HEK293 (cell line): ENCODE measurements around the gene PRDM15.

ENCODE experiments used
- CTCF ChIA-PET: fragments of 350-600 bp; formaldehyde crosslinking; extraction: SDS; loops from one replicate; lab custom pipeline; 2021; ENCODE audit warnings: antibody characterized with exemption; lab: Yijun Ruan, JAX
- POLR2A ChIA-PET: fragments of 300-600 bp; formaldehyde crosslinking; extraction: SDS; loops from one replicate; lab custom pipeline; 2020; ENCODE audit warnings: antibody characterized with exemption, inconsistent platforms; lab: Yijun Ruan, JAX
- H3K27ac ChIP-seq: fragments of 200-500 bp; sonication (Bioruptor generic); 2 replicates; pipeline ENCODE4 v1.5.1; 2014; ENCODE audit warnings: low read depth, low read length, control low read depth, inconsistent platforms; ENCODE audit errors: extremely low read depth
- H3K36me3 ChIP-seq, 2 experiments: fragments of 200-500 bp in 1 of 2; sonication (Bioruptor generic) in 1 of 2; 1 replicate in 1 of 2; 2 replicates in 1 of 2; pipeline ENCODE4 v1.5.1; 2014 to 2017; ENCODE audit warnings: inconsistent platforms in 2 of 2, low read length in 2 of 2; ENCODE audit not compliant: control insufficient read depth in 2 of 2, insufficient read depth in 1 of 2
- H3K4me1 ChIP-seq: fragments of 200-500 bp; sonication (Bioruptor generic); 2 replicates; pipeline ENCODE4 v1.5.1; 2014; ENCODE audit warnings: mild to moderate bottlenecking, low read length, inconsistent platforms; ENCODE audit not compliant: control insufficient read depth, insufficient read depth
- H3K4me3 ChIP-seq: 2 replicates; pipeline ENCODE4 v1.5.1; 2011; ENCODE audit warnings: low read depth, mild to moderate bottlenecking, control low read depth, low read length, moderate library complexity
- H3K9me3 ChIP-seq: fragments of 200-500 bp; sonication (Bioruptor generic); 2 replicates; pipeline ENCODE4 v1.5.1; 2014; ENCODE audit warnings: low read depth, low read length, inconsistent platforms; ENCODE audit not compliant: control insufficient read depth, insufficient read depth
- ATF2 ChIP-seq: fragments of 450-650 bp; formaldehyde crosslinking; IDR thresholded peaks from 2 replicates; pipeline ENCODE4 v1.5.1; 2016; ENCODE audit warnings: missing biosample characterization, missing genetic modification characterization, low read depth
- BCL11B ChIP-seq: fragments of 450-650 bp; formaldehyde crosslinking; IDR thresholded peaks from 2 replicates; pipeline ENCODE4 v1.5.1; 2016; ENCODE audit warnings: low read depth, missing biosample characterization, missing genetic modification characterization
- EGR2 ChIP-seq: fragments of 450-650 bp; formaldehyde crosslinking; IDR thresholded peaks from 2 replicates; pipeline ENCODE4 v1.5.1; 2016; ENCODE audit warnings: low read depth, missing biosample characterization, missing genetic modification characterization
- GLIS1 ChIP-seq: fragments of 450-650 bp; formaldehyde crosslinking; IDR thresholded peaks from 2 replicates; pipeline ENCODE4 v1.5.1; 2016; ENCODE audit warnings: missing biosample characterization, missing genetic modification characterization
- IKZF3 ChIP-seq: fragments of 450-650 bp; IDR thresholded peaks from 2 replicates; pipeline ENCODE4 v1.5.0; 2018; ENCODE audit warnings: missing biosample characterization, mild to moderate bottlenecking, missing genetic modification characterization, moderate library complexity
- KLF16 ChIP-seq: fragments of 450-650 bp; formaldehyde crosslinking; IDR thresholded peaks from 2 replicates; pipeline ENCODE4 v1.5.1; 2017; ENCODE audit warnings: missing biosample characterization, missing genetic modification characterization
- KLF17 ChIP-seq: fragments of 450-650 bp; formaldehyde crosslinking; IDR thresholded peaks from 2 replicates; pipeline ENCODE4 v1.5.1; 2016; ENCODE audit warnings: missing biosample characterization, missing genetic modification characterization
- KLF8 ChIP-seq: fragments of 450-650 bp; formaldehyde crosslinking; IDR thresholded peaks from 2 replicates; pipeline ENCODE4 v1.5.1; 2016; ENCODE audit warnings: missing biosample characterization, missing genetic modification characterization
- SP2 ChIP-seq: fragments of 450-650 bp; formaldehyde crosslinking; IDR thresholded peaks from 2 replicates; pipeline ENCODE4 v1.5.1; 2016; ENCODE audit warnings: missing biosample characterization, missing genetic modification characterization
- ZBTB11 ChIP-seq: fragments of 450-650 bp; formaldehyde crosslinking; conservative IDR thresholded peaks from 2 replicates; pipeline ENCODE4 v1.5.1; 2016; ENCODE audit warnings: low read depth, missing biosample characterization, missing genetic modification characterization
- ZBTB20 ChIP-seq: fragments of 450-650 bp; formaldehyde crosslinking; IDR thresholded peaks from 2 replicates; pipeline ENCODE4 v1.5.1; 2016; ENCODE audit warnings: missing biosample characterization, missing genetic modification characterization
- ZBTB26 ChIP-seq: fragments of 450-650 bp; formaldehyde crosslinking; optimal IDR thresholded peaks from 2 replicates; pipeline ENCODE3; 2016; ENCODE audit warnings: missing biosample characterization, mild to moderate bottlenecking, missing genetic modification characterization
- ZBTB48 ChIP-seq: fragments of 450-650 bp; formaldehyde crosslinking; IDR thresholded peaks from 2 replicates; pipeline ENCODE4 v1.5.1; 2016; ENCODE audit warnings: missing biosample characterization, missing genetic modification characterization
- ZFHX2 ChIP-seq: fragments of 450-650 bp; formaldehyde crosslinking; conservative IDR thresholded peaks from 2 replicates; pipeline ENCODE4 v1.5.1; 2016; ENCODE audit warnings: missing biosample characterization, missing genetic modification characterization
- ZIC2 ChIP-seq: fragments of 450-650 bp; formaldehyde crosslinking; IDR thresholded peaks from 2 replicates; pipeline ENCODE4 v1.5.1; 2016; ENCODE audit warnings: missing biosample characterization, missing genetic modification characterization
- ZNF10 ChIP-seq: fragments of 450-650 bp; formaldehyde crosslinking; IDR thresholded peaks from 2 replicates; pipeline ENCODE4 v1.5.1; 2017; ENCODE audit warnings: missing biosample characterization, missing genetic modification characterization
- ZNF155 ChIP-seq: fragments of 450-650 bp; formaldehyde crosslinking; IDR thresholded peaks from 2 replicates; pipeline ENCODE4 v1.5.1; 2016; ENCODE audit warnings: missing biosample characterization, missing genetic modification characterization
- ZNF16 ChIP-seq: fragments of 450-650 bp; formaldehyde crosslinking; IDR thresholded peaks from 2 replicates; pipeline ENCODE4 v1.5.1; 2016; ENCODE audit warnings: low read depth, missing biosample characterization, missing genetic modification characterization
- ZNF169 ChIP-seq: fragments of 450-650 bp; formaldehyde crosslinking; IDR thresholded peaks from 2 replicates; pipeline ENCODE4 v1.5.1; 2016; ENCODE audit warnings: missing biosample characterization, missing genetic modification characterization
- ZNF239 ChIP-seq: fragments of 450-650 bp; formaldehyde crosslinking; IDR thresholded peaks from 2 replicates; pipeline ENCODE4 v1.5.1; 2016; ENCODE audit warnings: missing biosample characterization, missing genetic modification characterization
- ZNF629 ChIP-seq: fragments of 450-650 bp; formaldehyde crosslinking; IDR thresholded peaks from 2 replicates; pipeline ENCODE4 v1.5.1; 2017; ENCODE audit warnings: missing biosample characterization, missing genetic modification characterization
- ZNF639 ChIP-seq: fragments of 450-650 bp; formaldehyde crosslinking; IDR thresholded peaks from 2 replicates; pipeline ENCODE4 v1.5.1; 2016; ENCODE audit warnings: missing biosample characterization, missing genetic modification characterization
- ZNF747 ChIP-seq: fragments of 450-650 bp; formaldehyde crosslinking; IDR thresholded peaks from 2 replicates; pipeline ENCODE4 v1.5.1; 2016; ENCODE audit warnings: missing biosample characterization, missing genetic modification characterization
- ZNF76 ChIP-seq: fragments of 450-650 bp; formaldehyde crosslinking; IDR thresholded peaks from 2 replicates; pipeline ENCODE4; 2016; ENCODE audit warnings: low read depth, missing biosample characterization, missing genetic modification characterization, borderline replicate concordance
- ZNF791 ChIP-seq: fragments of 450-650 bp; formaldehyde crosslinking; IDR thresholded peaks from 2 replicates; pipeline ENCODE4 v1.5.1; 2016; ENCODE audit warnings: missing biosample characterization, missing genetic modification characterization
- ZXDB ChIP-seq: fragments of 450-650 bp; formaldehyde crosslinking; IDR thresholded peaks from 2 replicates; pipeline ENCODE4 v1.5.1; 2016; ENCODE audit warnings: missing biosample characterization, missing genetic modification characterization

PRDM15 gene

GRCh38 chr21:41767606-41768436, 111.3 kb downstream of the PRDM15 start (continued):
- TF ChIP-seq ZBTB11 (tag by site-specific recombination) (0 out of 2 replicates have a peak, but pooled peaks have one; percentile 37), ZBTB20 (tag by site-specific recombination) (no peak)

- ChIA-PET CTCF (interaction anchor here (0.6 to 2.3 kb wide), 9 partner anchors 11 to 155 kb away, joined by 3 to 11 read pairs (median 4); partner anchors contain the start of gene PRDM15), POLR2A (interaction anchor here (0.6 to 2.1 kb wide), 7 partner anchors 10 to 144 kb away, joined by 3 to 11 read pairs (median 5); no protein-coding TSS in a partner anchor)
- peaks cover 38% of the 10 kb centered on the region for H3K4me1 ChIP-seq
- H3K4me3 ChIP-seq: peak within 1 kb of the TSS; percentile 85
- H3K27ac ChIP-seq: peak within 1 kb of the TSS; percentile 76
- H3K9me3 ChIP-seq: no peaks in the 10 kb centered on the region
- H3K36me3 ChIP-seq: no peaks in the 10 kb centered on the region
- TF ChIP-seq ZNF169 (tag by site-specific recombination): no peak
- peak; percentile 76 for TF ChIP-seq KLF16 (tag by site-specific recombination)
- TF ChIP-seq ZNF629 (tag by site-specific recombination): peak; percentile 53; the same call in 1 of the 2 replicates
- peak; percentile 68 for TF ChIP-seq EGR2 (tag by site-specific recombination)
- TF ChIP-seq ATF2: peak; percentile 79
- TF ChIP-seq ZBTB48 (tag by site-specific recombination): no peak
- TF ChIP-seq ZNF155 (tag by site-specific recombination): no peak
- TF ChIP-seq ZNF747 (tag by site-specific recombination): no peak
- TF ChIP-seq BCL11B (tag by site-specific recombination): no peak
- peak; percentile 47; the same call in 1 of the 2 replicates for TF ChIP-seq KLF17 (tag by site-specific recombination)
- peak; percentile 76 for TF ChIP-seq GLIS1 (tag by site-specific recombination)
- no peak for TF ChIP-seq ZNF10
- 0 out of 2 replicates have a peak, but pooled peaks have one; percentile 27 for TF ChIP-seq ZNF76 (tag by site-specific recombination)
- peak; percentile 76 for TF ChIP-seq ZIC2 (tag by site-specific recombination)
- peak; percentile 87 for TF ChIP-seq SP2
- TF ChIP-seq IKZF3 (tag by site-specific recombination): no peak
- no peak for TF ChIP-seq ZNF791 (tag by site-specific recombination)
- TF ChIP-seq ZNF16 (tag by site-specific recombination): no peak
- peak; percentile 94 for TF ChIP-seq KLF8 (tag by site-specific recombination)
- TF ChIP-seq ZNF239 (tag by site-specific recombination): peak; percentile 47; the same call in 1 of the 2 replicates
- no peak for TF ChIP-seq ZXDB (tag by site-specific recombination)
- peak; percentile 71 for TF ChIP-seq ZFHX2 (tag by site-specific recombination)
- TF ChIP-seq ZNF639 (tag by site-specific recombination): 0 out of 2 replicates have a peak, but pooled peaks have one; percentile 19
- peak; percentile 86 for TF ChIP-seq ZBTB26 (tag by site-specific recombination)
These were observed 112.1 kb downstream of the PRDM15 start, which contains the start of gene RIPK4 for GRCh38 chr21:41766883-41767605. Gene RIPK4 (minus strand): TSS chr21:41767052. CDS start chr21:41767041, 11 bp downstream.
